ENCODE measurements around the gene ATXN7.

Gene ATXN7

GRCh38 chr3:64016941-64017620 lies 153.4 kb downstream of the ATXN7 start:
- H3K9me3 Mint-ChIP-seq, result no peaks in the 10 kb centered on the region
- peaks cover 32% of the 10 kb centered on the region for H3K4me1 Mint-ChIP-seq
- H3K27me3 Mint-ChIP-seq, result no peaks in the 10 kb centered on the region
- CTCF ChIA-PET, result interaction anchor here (1.3 kb wide), 1 partner anchor 9 kb away, joined by 3 read pairs; no protein-coding TSS in a partner anchor
- no peak for DNase-seq
- H3K4me3 Mint-ChIP-seq, result no peak overlapping the region
- H3K27ac Mint-ChIP-seq, result peak overlapping the region; percentile 4
- peaks cover 74% of the 10 kb centered on the region for H3K36me3 Mint-ChIP-seq

- CTCF ChIA-PET, result interaction anchor here (0.9 kb wide), 1 partner anchor 11 kb away, joined by 3 read pairs; no protein-coding TSS in a partner anchor
- H3K27ac Mint-ChIP-seq, result no peak overlapping the region
- no peaks in the 10 kb centered on the region for H3K27me3 Mint-ChIP-seq
- H3K4me1 Mint-ChIP-seq, result peaks cover 42% of the 10 kb centered on the region
- no peak for DNase-seq
- peaks cover 59% of the 10 kb centered on the region for H3K36me3 Mint-ChIP-seq
- H3K4me3 Mint-ChIP-seq, result no peak overlapping the region
- no peaks in the 10 kb centered on the region for H3K9me3 Mint-ChIP-seq
Measured at GRCh38 chr3:64019271-64019670, 155.6 kb downstream of the ATXN7 start.

- Mint-ChIP-seq H3K4me1 (peaks cover 40% of the 10 kb centered on the region), H3K36me3 (peaks cover 53% of the 10 kb centered on the region), H3K27me3 (no peaks in the 10 kb centered on the region), H3K27ac (no peak overlapping the region), H3K4me3 (no peak overlapping the region), H3K9me3 (no peaks in the 10 kb centered on the region)
- no peak for DNase-seq
- CTCF ChIA-PET, result interaction anchor here (0.9 to 5.4 kb wide), 4 partner anchors 9 to 57 kb away, joined by 3 to 33 read pairs (median 6); no protein-coding TSS in a partner anchor
Measured at GRCh38 chr3:64019879-64020278, 156.2 kb downstream of the ATXN7 start.

- peaks cover 31% of the 10 kb centered on the region for H3K4me1 Mint-ChIP-seq
- no peak for DNase-seq
- H3K4me3 Mint-ChIP-seq, result peak overlapping the region; percentile 88
- H3K9me3 Mint-ChIP-seq, result no peaks in the 10 kb centered on the region
- peak overlapping the region; percentile 93 for H3K27ac Mint-ChIP-seq
- CTCF ChIA-PET, result interaction anchor here (0.8 to 5.4 kb wide), 7 partner anchors 14 to 463 kb away, joined by 3 to 33 read pairs (median 9); no protein-coding TSS in a partner anchor
- peaks cover 4% of the 10 kb centered on the region for H3K27me3 Mint-ChIP-seq
- peaks cover 42% of the 10 kb centered on the region for H3K36me3 Mint-ChIP-seq
Measured at GRCh38 chr3:64021922-64022321, 158.3 kb downstream of the ATXN7 start.

GRCh38 chr3:64022451-64023186 lies 159.0 kb downstream of the ATXN7 start:
- H3K4me1 Mint-ChIP-seq, result peaks cover 31% of the 10 kb centered on the region

GRCh38 chr3:64023187-64023860 lies 159.7 kb downstream of the ATXN7 start, which contains the start of gene PSMD6:
Gene PSMD6 (minus strand): TSS chr3:64023494. CDS start chr3:64023419, 75 bp downstream.
- Mint-ChIP-seq H3K4me3 (peak within 1 kb of the TSS; percentile 88), H3K4me1 (peaks cover 29% of the 10 kb centered on the region), H3K9me3 (no peaks in the 10 kb centered on the region), H3K36me3 (peaks cover 29% of the 10 kb centered on the region), H3K27me3 (peaks cover 11% of the 10 kb centered on the region), H3K27ac (peak within 1 kb of the TSS; percentile 93)
- peak; percentile 93 for DNase-seq
- CTCF ChIA-PET, result interaction anchor here (0.7 to 5.4 kb wide), 16 partner anchors 10 to 673 kb away, joined by 3 to 33 read pairs (median 3); no protein-coding TSS in a partner anchor

More at GRCh38 chr3:64022451-64023186, 159.0 kb downstream of the ATXN7 start:
- peak overlapping the region; percentile 88 for H3K4me3 Mint-ChIP-seq
- H3K9me3 Mint-ChIP-seq, result no peaks in the 10 kb centered on the region
- CTCF ChIA-PET, result interaction anchor here (0.7 to 5.4 kb wide), 7 partner anchors 15 to 462 kb away, joined by 3 to 33 read pairs (median 14); no protein-coding TSS in a partner anchor
- H3K27ac Mint-ChIP-seq, result peak overlapping the region; percentile 93
- H3K36me3 Mint-ChIP-seq, result peaks cover 35% of the 10 kb centered on the region
- H3K27me3 Mint-ChIP-seq, result peaks cover 4% of the 10 kb centered on the region
- peak; percentile 39 for DNase-seq

GRCh38 chr3:64023861-64024223 lies 160.2 kb downstream of the ATXN7 start:
- CTCF ChIA-PET, result interaction anchor here (0.8 to 5.4 kb wide), 14 partner anchors 10 to 674 kb away, joined by 3 to 33 read pairs (median 4); no protein-coding TSS in a partner anchor
- Mint-ChIP-seq H3K36me3 (peaks cover 26% of the 10 kb centered on the region), H3K27me3 (peaks cover 15% of the 10 kb centered on the region), H3K9me3 (no peaks in the 10 kb centered on the region), H3K4me1 (peaks cover 29% of the 10 kb centered on the region), H3K4me3 (peak overlapping the region; percentile 88), H3K27ac (peak overlapping the region; percentile 93)
- no peak for DNase-seq

GRCh38 chr3:64026346-64026745 lies 162.7 kb downstream of the ATXN7 start:
- no peak overlapping the region for H3K27ac Mint-ChIP-seq
- H3K9me3 Mint-ChIP-seq, result no peaks in the 10 kb centered on the region
- peaks cover 26% of the 10 kb centered on the region for H3K4me1 Mint-ChIP-seq
- H3K27me3 Mint-ChIP-seq, result peaks cover 29% of the 10 kb centered on the region
- peaks cover 13% of the 10 kb centered on the region for H3K36me3 Mint-ChIP-seq
- no peak for DNase-seq
- no peak overlapping the region for H3K4me3 Mint-ChIP-seq
- CTCF ChIA-PET, result interaction anchor here (0.8 kb wide), 1 partner anchor 459 kb away, joined by 3 read pairs; no protein-coding TSS in a partner anchor

- H3K4me3 Mint-ChIP-seq, result no peak overlapping the region
- DNase-seq, result no peak
- peaks cover 13% of the 10 kb centered on the region for H3K4me1 Mint-ChIP-seq
- CTCF ChIA-PET, result no interaction called here
- peaks cover 32% of the 10 kb centered on the region for H3K27me3 Mint-ChIP-seq
- H3K9me3 Mint-ChIP-seq, result no peaks in the 10 kb centered on the region
- H3K36me3 Mint-ChIP-seq, result peaks cover 1% of the 10 kb centered on the region
- H3K27ac Mint-ChIP-seq, result no peak overlapping the region
Measured at GRCh38 chr3:64027658-64028057, 164.0 kb downstream of the ATXN7 start.

GRCh38 chr3:64028754-64029153 lies 165.1 kb downstream of the ATXN7 start:
- H3K9me3 Mint-ChIP-seq, result no peaks in the 10 kb centered on the region
- H3K4me1 Mint-ChIP-seq, result peaks cover 9% of the 10 kb centered on the region
- peaks cover 32% of the 10 kb centered on the region for H3K27me3 Mint-ChIP-seq
- H3K4me3 Mint-ChIP-seq, result no peak overlapping the region
- no peak for DNase-seq
- H3K36me3 Mint-ChIP-seq, result no peaks in the 10 kb centered on the region
- no peak overlapping the region for H3K27ac Mint-ChIP-seq
- CTCF ChIA-PET, result interaction anchor here (2.3 to 3.6 kb wide), 2 partner anchors 371 to 456 kb away, joined by 15 to 32 read pairs; no protein-coding TSS in a partner anchor

GRCh38 chr3:64029287-64029686 lies 165.6 kb downstream of the ATXN7 start:
- peaks cover 6% of the 10 kb centered on the region for H3K4me1 Mint-ChIP-seq
- H3K27me3 Mint-ChIP-seq, result peaks cover 32% of the 10 kb centered on the region
- no peak overlapping the region for H3K4me3 Mint-ChIP-seq
- CTCF ChIA-PET, result interaction anchor here (0.7 to 3.6 kb wide), 6 partner anchors 17 to 459 kb away, joined by 4 to 32 read pairs (median 12); no protein-coding TSS in a partner anchor
- no peaks in the 10 kb centered on the region for H3K36me3 Mint-ChIP-seq
- no peak for DNase-seq
- no peak overlapping the region for H3K27ac Mint-ChIP-seq
- no peaks in the 10 kb centered on the region for H3K9me3 Mint-ChIP-seq

- Mint-ChIP-seq H3K36me3 (no peaks in the 10 kb centered on the region), H3K9me3 (no peaks in the 10 kb centered on the region), H3K4me3 (peak overlapping the region; percentile 56), H3K27me3 (peaks cover 32% of the 10 kb centered on the region), H3K4me1 (peaks cover 6% of the 10 kb centered on the region), H3K27ac (peak overlapping the region; percentile 53)
- CTCF ChIA-PET, result interaction anchor here (0.8 to 3.6 kb wide), 10 partner anchors 9 to 454 kb away, joined by 3 to 32 read pairs (median 6); no protein-coding TSS in a partner anchor
- DNase-seq, result peak; percentile 79
Measured at GRCh38 chr3:64030741-64031140, 167.1 kb downstream of the ATXN7 start.
